Measurements from ENCODE around the gene HMGCS2. TPM values are rescaled to one million over a fixed set of nuclear protein-coding genes. Genes with fewer than 3 reads are reported as not detected.

Gene HMGCS2
- total and polyA plus RNA-seq, 9 of the 15 experiments (the other 6 are each of a cell fraction or from before 2014, with no cell fraction given) = 0.13 TPM; not detected in 8

DNA sequence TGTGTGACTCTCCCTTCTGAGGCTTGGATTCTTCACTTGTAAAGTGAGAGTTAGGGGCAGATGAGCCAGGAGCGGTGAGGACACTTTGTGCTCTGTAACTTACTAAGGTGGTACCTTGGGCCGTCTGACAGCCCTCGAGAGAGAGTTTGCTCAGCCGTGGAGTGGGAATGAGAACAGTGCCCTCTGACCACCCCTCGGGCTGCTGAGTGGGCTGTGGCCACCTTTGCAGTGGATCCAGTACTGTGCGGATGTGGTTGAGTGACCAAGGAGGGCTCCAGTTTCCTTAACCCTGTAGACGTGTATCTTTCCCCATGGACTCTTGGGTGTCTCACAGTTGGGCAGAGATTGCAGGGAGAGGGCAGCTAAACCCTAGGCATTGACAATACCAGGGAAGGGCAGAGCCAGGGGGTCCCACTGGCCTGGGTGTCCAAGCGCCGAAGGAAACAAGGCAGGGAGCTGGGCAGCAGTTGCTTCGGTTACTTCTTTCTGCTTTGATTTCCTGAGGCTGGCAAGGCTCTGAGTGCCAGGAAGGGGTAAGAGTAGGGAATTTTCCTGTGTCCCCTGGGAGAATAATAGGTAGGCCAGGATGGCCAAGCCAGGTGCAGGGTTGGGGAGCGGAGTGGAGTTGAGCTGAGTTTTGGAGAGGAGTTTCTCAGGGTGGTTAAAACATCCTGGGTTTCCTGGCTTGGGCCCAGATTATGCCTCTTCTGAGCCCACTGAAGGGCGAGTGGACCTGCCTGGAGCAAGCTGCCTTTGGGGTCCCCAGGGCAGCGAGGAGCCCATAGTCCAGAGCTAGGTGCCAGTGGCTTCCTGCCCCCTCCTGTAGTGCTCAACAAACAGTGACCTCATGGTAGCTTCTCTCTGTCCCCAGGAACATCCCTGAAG, 27.6 kb downstream of the HMGCS2 start:
- DNase-seq (ENCODE audit: extremely low read depth in 1 of 4, low spot score in 3 of 4) = no peak
- H3K9me3 ChIP-seq (replicated peaks; ENCODE audit: control insufficient read depth, insufficient read depth, low read depth, low read length) = 0 out of 2 replicates have a peak, but pooled peaks cover 3% of the 10 kb centered on the region
- peaks cover 9% of the 10 kb centered on the region for H3K9me1 ChIP-seq (ENCODE audit: control insufficient read depth, insufficient read depth, low read length)
- H2AFZ ChIP-seq (ENCODE audit: low read depth, low read length) = no peak overlapping the region
- BruUV-seq (replicated peaks) = no TSS peak
- H3K4me3 ChIP-seq = no peak overlapping the region
- H3K36me3 ChIP-seq (ENCODE audit: control insufficient read depth, insufficient read depth, low read length) = peaks cover 7% of the 10 kb centered on the region; the same call in 1 of the 3 replicates
- H3K4me1 ChIP-seq (replicated peaks in 1 of 2; ENCODE audit: control insufficient read depth in 2 of 2, insufficient read depth in 2 of 2, low read length in 2 of 2) = peaks cover 11% of the 10 kb centered on the region in 2 experiments
- in situ Hi-C loops (cut with MboI) = no loop called here
- FAIRE-seq = no peak
- H3K9ac ChIP-seq (ENCODE audit: insufficient read depth in 1 of 2, low read depth in 2 of 2, low read length in 2 of 2) = no peak overlapping the region
- H3K27ac ChIP-seq (ENCODE audit: extremely low read depth, low read depth, low read length) = no peak overlapping the region
- WGBS (ENCODE audit: insufficient coverage, low coverage, missing lambda C conversion rate) = 48% methylated on average over 13 of the region's 13 CpGs
- peaks cover 51% of the 10 kb centered on the region for H4K20me1 ChIP-seq (replicated peaks; ENCODE audit: control insufficient read depth, insufficient read depth, low read length)
- intact Hi-C loops (cut with micrococcal nuclease) = loop anchor here (5.0 to 10.0 kb wide), 2 partner anchors 64 to 126 kb away; no protein-coding TSS in a partner anchor
- no peaks in the 10 kb centered on the region for H3K79me2 ChIP-seq (ENCODE audit: control insufficient read depth, insufficient read depth, low read length)
- H3K4me2 ChIP-seq (ENCODE audit: insufficient read depth, low read length) = no peak overlapping the region
- peaks cover 0 to 4% of the 10 kb centered on the region in 2 experiments; a peak in 2 of 5 replicates for H3K27me3 ChIP-seq (ENCODE audit: control insufficient read depth in 2 of 2, insufficient read depth in 2 of 2, low read length in 2 of 2)
- CTCF ChIA-PET (ENCODE audit: low intra/inter-chr PET ratio) = no interaction called here
- no peak for ATAC-seq
- POLR2A ChIA-PET = interaction anchor here (0.6 to 2.3 kb wide), 9 partner anchors 9 to 419 kb away, joined by 3 to 8 read pairs (median 4); partner anchors contain the start of gene ZNF697
- TF ChIP-seq, protein P1, sequence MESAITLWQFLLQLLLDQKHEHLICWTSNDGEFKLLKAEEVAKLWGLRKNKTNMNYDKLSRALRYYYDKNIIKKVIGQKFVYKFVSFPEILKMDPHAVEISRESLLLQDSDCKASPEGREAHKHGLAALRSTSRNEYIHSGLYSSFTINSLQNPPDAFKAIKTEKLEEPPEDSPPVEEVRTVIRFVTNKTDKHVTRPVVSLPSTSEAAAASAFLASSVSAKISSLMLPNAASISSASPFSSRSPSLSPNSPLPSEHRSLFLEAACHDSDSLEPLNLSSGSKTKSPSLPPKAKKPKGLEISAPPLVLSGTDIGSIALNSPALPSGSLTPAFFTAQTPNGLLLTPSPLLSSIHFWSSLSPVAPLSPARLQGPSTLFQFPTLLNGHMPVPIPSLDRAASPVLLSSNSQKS (CRISPR knock-in tag; IDR thresholded peaks at IDR 0.05) = no peak
- peak; percentile 2; the same call in 1 of the 2 replicates for TF ChIP-seq POLR2G (IDR thresholded peaks at IDR 0.05; ENCODE audit: low read depth, low read length)

Measured in K562 (cell line).